HG03442 (cell line): ENCODE results near the gene WWC2.

Source experiments
- ATAC-seq: cut with Tn5 transposase; IDR thresholded peaks from one replicate; pipeline ENCODE4 v1.9.1; 2021; ENCODE audit warnings: mild to moderate bottlenecking, moderate library complexity; ENCODE audit not compliant: unreplicated experiment

Gene WWC2

DNA sequence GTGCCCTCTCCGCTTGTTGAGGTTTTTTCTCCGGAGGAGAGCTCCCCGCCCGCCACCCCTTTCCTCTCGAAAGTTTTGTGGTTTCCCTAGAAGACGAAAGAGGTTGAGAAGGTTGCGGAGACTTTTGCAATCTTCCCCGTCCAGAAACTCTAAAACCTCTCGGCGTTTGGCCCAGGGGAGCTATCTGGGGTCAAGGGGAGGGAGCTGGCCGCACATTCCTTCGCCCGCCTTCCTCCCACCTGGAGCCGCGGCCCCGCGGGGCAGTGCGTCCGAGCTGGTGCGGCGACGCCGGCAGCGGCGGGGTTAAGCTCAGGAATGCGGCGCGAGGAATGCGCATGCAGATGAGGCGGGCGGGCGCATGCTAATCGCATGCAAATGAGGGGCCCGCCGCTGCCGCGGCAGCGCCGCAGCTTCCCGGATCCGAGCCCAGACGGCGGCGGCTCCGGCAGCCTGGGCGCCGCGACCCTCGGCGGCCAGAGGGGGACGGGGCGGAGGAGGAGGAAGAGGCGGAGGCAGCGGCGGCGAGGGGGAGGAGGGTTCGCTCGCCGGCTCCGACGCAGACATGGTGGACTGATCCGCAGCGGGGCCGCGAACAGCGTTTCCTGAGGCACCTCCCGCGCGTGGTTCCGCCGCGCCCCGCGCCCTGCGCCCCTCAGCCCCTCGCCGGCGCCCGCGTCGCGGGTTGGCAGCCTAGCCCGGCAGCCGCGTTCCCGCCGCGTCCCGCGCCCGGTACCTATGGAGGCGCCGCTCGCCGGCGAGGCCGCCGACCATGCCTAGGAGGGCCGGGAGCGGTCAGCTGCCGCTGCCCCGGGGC, at the start of gene WWC2:
TSS of gene WWC2 (plus strand) at position 535 of the 814 bp plus-strand sequence. CDS start at position 770, 235 bp downstream.
- peak; percentile 66 for ATAC-seq

GRCh38 chr4:183053681-183054080, 45.4 kb upstream of the WWC2 start:
- no peak for ATAC-seq

DNA sequence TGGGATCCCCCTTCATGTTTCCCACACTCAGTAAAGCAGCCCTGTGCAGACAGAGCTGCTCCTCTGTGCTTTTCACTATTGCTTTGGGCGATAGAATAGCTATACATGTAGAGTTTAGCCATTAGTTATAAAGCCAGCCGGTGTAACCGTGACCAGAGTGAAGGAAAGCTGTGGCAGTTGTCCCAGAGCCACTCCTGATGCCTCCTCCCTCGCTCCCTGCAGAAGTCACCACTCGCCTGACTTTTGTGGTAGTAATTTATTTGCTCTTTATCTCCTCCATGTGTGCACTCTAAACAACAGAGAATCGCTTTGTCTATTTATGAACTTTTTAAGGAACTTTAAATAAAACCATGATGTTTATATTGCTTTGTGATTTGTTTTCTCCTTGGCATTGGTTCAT, 41.8 kb upstream of the WWC2 start:
- ATAC-seq = no peak

- ATAC-seq = peak; percentile 54
These were observed 39.3 kb upstream of the WWC2 start for GRCh38 chr4:183059797-183060196.

- no peak for ATAC-seq
These were observed 30.6 kb upstream of the WWC2 start for GRCh38 chr4:183068502-183068901.

- ATAC-seq = no peak
These were observed 27.8 kb upstream of the WWC2 start for GRCh38 chr4:183071222-183071621.

DNA sequence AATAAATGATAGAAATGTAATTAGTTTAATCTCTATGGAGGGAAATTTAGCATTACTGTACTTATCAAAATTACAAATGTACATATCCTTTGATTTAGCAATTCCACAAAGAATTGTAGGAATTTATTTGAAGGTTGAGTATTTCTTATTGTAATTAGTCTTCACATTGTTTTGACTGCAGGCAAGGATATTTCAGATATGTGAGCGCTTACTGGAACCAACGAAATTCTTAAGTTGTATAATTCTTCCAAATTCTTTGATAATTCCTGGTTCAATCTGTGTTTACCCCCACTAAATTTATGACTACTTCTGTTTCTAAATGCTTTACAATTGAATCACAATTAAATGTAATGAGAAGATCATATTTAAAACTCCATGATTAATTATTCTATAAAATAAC, 26.9 kb upstream of the WWC2 start:
- ATAC-seq = no peak

DNA sequence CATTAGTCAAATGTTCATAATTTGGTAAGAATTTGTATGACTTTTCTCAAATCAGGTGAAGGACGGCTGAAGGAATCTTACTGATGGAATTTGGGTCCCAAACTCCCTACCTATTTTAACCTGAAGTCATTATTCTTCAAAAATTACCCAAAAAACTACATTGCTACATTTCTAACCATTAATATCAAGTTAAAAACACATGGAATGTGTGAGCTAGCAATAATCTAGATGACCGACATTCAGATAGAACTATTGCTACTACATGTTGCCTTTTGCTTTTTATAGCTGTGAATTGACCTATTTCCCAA, 25.3 kb upstream of the WWC2 start:
- ATAC-seq = no peak

DNA sequence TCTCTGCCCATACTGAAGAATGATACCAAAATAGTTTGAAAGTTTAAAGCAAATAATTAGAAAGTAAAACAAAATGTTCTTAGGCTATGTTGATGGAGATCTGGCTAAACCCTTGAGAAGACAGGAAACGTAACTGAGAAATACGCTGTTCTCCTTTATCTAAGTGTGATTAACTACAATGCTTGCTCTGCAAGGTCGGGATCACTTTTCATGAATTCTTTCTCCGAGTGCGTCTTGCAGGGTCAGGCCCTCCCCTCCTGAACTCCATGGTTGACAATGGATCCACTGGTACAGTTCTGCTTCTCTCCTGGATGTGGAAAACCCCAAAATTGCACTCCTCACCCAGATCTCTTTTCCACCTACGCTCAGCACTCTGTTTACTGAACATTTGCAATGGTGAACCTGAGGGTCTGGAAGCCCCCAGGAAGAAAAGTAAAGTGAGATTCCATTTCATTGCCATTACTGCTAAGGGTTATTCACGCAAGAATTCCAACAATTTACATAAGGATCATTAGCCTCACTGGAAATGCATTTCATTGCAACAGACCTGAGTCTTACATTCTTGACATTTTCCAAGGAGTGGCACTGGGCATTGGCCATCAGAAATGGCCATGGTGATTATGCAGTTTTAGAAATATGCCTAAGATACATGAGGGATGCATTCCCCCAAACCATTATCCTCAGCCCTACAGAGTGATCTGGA, 24.6 kb upstream of the WWC2 start:
- ATAC-seq = no peak

DNA sequence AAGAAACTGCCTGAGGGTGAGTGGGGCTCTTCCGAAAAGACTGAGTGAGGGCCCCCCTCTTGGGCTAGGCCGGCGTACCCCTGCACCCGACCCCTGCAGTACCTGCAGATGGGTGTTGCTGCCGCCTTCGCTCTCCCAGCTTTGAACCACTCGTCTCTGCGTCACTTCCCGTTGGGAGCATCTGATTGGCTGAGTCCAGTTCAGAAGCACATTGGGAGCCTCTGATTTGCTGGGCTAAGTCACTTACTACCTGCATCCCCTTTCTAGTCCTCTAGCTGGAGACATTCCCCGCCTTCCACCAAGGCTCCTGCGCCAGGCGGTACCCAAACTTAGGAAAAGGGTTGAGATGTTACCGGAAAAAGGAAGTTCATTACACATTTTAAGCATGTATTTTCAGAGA, 20.4 kb upstream of the WWC2 start:
- ATAC-seq = no peak

DNA sequence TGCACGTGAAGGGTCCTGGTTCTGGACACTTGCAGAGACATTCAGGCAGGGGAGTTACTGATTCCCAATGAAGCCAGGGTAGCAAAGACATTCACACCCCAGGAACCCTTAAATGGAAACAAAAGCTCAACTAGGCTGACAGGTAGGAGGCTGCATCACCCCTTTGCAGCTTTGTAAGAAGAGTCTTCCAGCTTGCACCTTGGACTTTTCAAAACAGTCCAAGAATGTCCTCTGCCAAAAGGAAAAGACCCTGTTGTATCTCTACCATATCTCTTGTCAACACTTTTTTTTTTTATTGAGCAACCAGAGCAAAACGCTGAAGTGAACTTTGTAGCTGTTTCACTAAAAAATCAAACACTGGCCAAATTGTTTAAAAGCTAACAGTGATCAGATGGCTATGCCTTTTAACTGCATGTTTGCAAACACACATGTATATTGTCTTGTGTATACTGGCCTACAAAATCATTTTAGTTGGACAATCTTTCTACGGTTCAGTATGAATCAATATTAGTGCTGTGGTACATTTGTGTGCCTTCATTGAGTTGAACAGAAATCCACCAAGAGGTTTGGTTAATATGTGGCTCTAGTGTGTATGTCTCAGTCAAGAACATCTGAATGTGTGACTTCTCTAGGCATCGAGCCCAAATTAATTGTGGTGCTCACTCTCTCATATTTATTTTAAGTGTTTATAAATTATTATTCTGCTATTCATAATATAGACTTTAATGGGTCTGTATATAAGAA, 18.5 kb upstream of the WWC2 start:
- ATAC-seq = no peak

DNA sequence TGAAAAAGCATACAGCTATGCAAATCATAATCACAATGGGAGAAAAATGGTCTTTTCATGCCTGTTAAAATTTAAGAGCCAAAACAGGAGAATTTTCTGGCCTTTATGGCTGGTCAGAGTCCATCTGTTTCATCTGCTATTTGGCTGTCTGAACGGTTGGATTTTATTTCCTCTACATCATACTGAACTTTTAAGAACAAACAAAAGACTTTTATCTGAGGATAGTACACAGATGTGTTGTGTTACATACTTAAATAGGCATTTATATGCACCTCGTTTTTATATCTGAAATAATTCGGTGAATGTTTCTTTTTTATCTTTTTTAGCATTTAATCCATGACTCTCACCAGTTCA, 18.0 kb upstream of the WWC2 start:
- no peak for ATAC-seq

- no peak for ATAC-seq
These were observed 17.0 kb upstream of the WWC2 start for GRCh38 chr4:183082053-183082452.

- ATAC-seq = no peak
These were observed 4.5 kb upstream of the WWC2 start for GRCh38 chr4:183094393-183095198.

- ATAC-seq = no peak
These were observed 3.9 kb upstream of the WWC2 start for GRCh38 chr4:183095199-183095512.

- no peak for ATAC-seq
These were observed 2.6 kb upstream of the WWC2 start for GRCh38 chr4:183096276-183096965.

- ATAC-seq = no peak
These were observed 1.6 kb upstream of the WWC2 start for GRCh38 chr4:183097231-183098018.

DNA sequence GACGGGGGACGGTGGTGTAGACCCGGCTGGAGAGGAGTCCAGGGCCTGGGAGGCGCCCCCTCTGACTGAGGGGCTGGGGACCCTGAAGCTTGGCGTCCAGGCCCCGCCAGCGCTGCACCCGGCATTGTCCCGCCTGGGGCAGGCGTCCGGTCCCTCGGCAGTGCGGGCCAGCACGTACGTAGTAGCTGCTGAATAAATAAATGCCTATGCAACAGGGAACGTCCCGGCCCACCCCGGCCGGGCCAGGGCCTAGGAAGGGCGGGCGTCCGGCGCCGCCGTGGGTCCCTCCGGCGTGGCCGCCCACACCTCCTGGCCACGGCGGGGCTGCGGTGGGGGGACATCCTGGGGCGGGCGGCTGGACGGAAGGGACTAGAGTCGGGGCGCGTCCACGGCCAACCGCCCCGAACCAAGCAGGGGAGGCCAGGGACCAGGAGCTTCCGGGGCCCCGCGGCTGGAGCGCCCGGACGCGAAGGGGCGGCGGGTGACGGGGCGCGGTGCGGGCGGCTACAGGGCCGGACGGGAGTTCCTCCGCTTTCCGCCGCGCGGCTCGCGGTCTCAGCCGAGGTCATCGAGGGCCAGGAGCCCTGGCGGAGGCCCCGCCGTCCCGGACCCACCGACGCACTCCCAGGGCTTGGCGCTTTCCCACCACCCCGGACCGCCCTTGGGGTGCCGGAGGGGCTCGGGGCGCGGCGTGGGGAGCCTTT, 886 bp upstream of the WWC2 start:
- ATAC-seq = peak; percentile 36

- ATAC-seq = peak; percentile 9
These were observed 660 bp downstream of the WWC2 start for GRCh38 chr4:183099537-183100297.
